Activated CD4-positive, alpha-beta T cell treated with anti-CD3 and anti-CD28 coated beads, Interleukin-2, amount 10 ng/mL, durations not matched to agents 24 days and 14 days (primary cell): ENCODE measurements around the gene FRMD4A. TPM values are rescaled to one million over a fixed set of nuclear protein-coding genes. Genes with fewer than 3 reads are reported as not detected.
A peak's percentile ranks its signal among the peaks of the same experiment; 100 is the strongest.

Source experiments
- DNase-seq: peaks from one replicate; pipeline ENCODE4 v3.0.0; 2022
- H3K27ac Mint-ChIP-seq: one replicate; pipeline ENCODE4 v1.8.0; 2022; ENCODE audit warnings: mild to moderate bottlenecking, mixed read lengths
- H3K27me3 Mint-ChIP-seq: one replicate; pipeline ENCODE4 v1.8.0; 2022; ENCODE audit warnings: mixed read lengths
- H3K36me3 Mint-ChIP-seq: one replicate; pipeline ENCODE4 v1.8.0; 2022; ENCODE audit warnings: low read depth, mild to moderate bottlenecking, mixed read lengths
- H3K4me1 Mint-ChIP-seq: one replicate; pipeline ENCODE4 v1.8.0; 2021; ENCODE audit warnings: mixed read lengths
- H3K4me3 Mint-ChIP-seq: one replicate; pipeline ENCODE4 v1.8.0; 2022; ENCODE audit warnings: mild to moderate bottlenecking, moderate library complexity, mixed read lengths
- H3K9me3 Mint-ChIP-seq: one replicate; pipeline ENCODE4 v1.8.0; 2021; ENCODE audit warnings: mixed read lengths
- intact Hi-C: fragments of 100-400 bp; cut with micrococcal nuclease; formaldehyde crosslinking; loops from one replicate; pipeline ENCODE4 v1.15.1; 2023
- total RNA-seq: library from RNA; stranded (reverse); gene quantifications from 2 replicates; pipeline ENCODE4 v1.2.3, GENCODE V29; 2022

The FRMD4A gene
- total RNA-seq, 1 donor from 2014 or later = 0.98 TPM

- no peak for DNase-seq
- peaks cover 34% of the 10 kb centered on the region for H3K27me3 Mint-ChIP-seq
- H3K4me1 Mint-ChIP-seq = no peaks in the 10 kb centered on the region
- no peaks in the 10 kb centered on the region for H3K36me3 Mint-ChIP-seq
- H3K4me3 Mint-ChIP-seq = no peak overlapping the region
- H3K27ac Mint-ChIP-seq = no peak overlapping the region
- H3K9me3 Mint-ChIP-seq = no peaks in the 10 kb centered on the region
- intact Hi-C loops = no loop called here
Measured at GRCh38 chr10:14327527-14327926, 3.2 kb downstream of the FRMD4A start.

- no peaks in the 10 kb centered on the region for H3K9me3 Mint-ChIP-seq
- H3K4me3 Mint-ChIP-seq = no peak overlapping the region
- no peak for DNase-seq
- intact Hi-C loops = no loop called here
- peaks cover 35% of the 10 kb centered on the region for H3K27me3 Mint-ChIP-seq
- H3K4me1 Mint-ChIP-seq = no peaks in the 10 kb centered on the region
- H3K36me3 Mint-ChIP-seq = no peaks in the 10 kb centered on the region
- no peak overlapping the region for H3K27ac Mint-ChIP-seq
Measured at GRCh38 chr10:14326581-14326980, 4.1 kb downstream of the FRMD4A start.

DNA sequence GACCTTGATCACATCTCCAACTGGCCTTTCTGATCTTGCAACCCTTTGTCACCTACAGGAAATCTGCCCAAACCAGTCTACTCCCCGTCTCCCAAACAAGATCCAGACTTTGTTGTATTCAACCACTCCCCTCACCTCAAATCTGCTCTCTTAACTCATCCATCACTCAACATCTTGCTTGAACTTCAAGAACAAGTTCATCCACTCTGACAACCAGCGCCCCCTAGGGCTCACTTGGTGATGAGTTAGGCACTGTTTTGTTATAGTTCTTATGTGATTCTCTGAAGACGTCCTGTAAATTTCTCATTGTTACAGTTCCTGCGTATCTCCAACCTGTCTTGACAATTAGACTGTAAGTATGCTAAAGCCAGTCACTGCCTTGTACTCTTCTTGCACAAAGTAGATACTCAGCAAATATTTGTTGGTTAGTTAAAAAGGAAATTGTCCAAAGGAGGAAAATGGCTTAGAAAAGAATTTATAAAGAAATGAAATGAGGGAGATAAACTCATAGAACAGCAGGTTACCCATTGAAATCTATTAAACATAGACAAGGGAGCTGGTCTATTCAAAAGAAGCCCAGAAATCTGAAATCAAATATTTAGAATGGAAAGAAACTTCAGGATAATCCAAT lies 5.3 kb downstream of the FRMD4A start:
- Mint-ChIP-seq H3K27me3 (peaks cover 31% of the 10 kb centered on the region), H3K36me3 (no peaks in the 10 kb centered on the region), H3K27ac (no peak overlapping the region), H3K4me3 (no peak overlapping the region), H3K9me3 (no peaks in the 10 kb centered on the region), H3K4me1 (no peaks in the 10 kb centered on the region)
- peak; percentile 83 for DNase-seq
- intact Hi-C loops = no loop called here

DNA sequence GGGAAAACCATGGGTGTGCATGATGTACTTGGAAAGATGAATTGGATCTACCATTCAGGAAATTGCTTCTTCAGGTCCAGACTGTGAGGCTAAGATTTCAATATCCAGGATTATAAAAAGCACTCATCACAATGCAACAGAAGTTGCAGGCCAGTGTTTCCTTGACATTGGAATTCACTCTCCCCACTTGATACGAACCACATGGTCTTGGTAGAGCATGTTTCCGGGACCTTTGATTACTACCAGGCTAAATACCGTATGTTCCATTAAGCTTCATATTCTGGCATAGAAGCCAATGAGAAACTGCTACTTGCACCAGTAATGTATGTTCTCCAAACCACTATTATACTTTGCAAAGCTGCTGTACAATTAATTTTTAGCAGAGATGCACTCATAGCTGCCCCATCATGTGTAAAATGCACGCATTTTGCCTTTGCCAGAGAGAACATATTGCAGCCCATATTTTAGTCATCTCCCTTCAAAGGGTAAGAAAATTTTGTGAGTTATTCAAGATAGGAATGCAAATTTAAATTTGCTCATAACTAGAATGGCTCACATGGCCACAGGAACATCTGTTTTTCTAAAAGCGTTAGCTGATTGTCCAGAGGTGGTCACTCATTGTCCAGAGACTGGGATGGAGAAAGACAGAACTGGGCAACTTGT lies 8.1 kb downstream of the FRMD4A start:
- no peaks in the 10 kb centered on the region for H3K4me1 Mint-ChIP-seq
- no peak for DNase-seq
- H3K27me3 Mint-ChIP-seq = peaks cover 28% of the 10 kb centered on the region
- no peak overlapping the region for H3K4me3 Mint-ChIP-seq
- no peaks in the 10 kb centered on the region for H3K36me3 Mint-ChIP-seq
- intact Hi-C loops = no loop called here
- no peaks in the 10 kb centered on the region for H3K9me3 Mint-ChIP-seq
- H3K27ac Mint-ChIP-seq = no peak overlapping the region

DNA sequence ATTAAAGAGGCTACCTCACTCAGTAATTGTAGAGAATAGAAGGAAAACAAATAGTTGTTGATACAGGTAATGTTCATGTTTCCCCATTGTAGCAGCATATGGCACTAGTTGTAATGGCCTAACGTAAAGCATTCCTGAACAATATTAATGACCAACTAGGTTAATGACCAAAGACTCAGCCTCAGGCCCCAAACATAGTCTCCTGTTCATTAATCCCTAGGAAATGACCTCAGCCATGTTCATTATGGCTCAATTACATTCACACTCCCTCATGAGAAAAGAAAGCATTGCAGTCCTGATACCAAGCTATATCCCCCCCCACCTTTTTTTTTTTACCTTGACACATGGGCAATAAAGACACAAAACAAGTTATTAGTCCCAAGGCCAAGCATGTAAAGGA lies 12.7 kb downstream of the FRMD4A start:
- H3K27ac Mint-ChIP-seq = no peak overlapping the region
- no peaks in the 10 kb centered on the region for H3K4me1 Mint-ChIP-seq
- no peak for DNase-seq
- no peaks in the 10 kb centered on the region for H3K9me3 Mint-ChIP-seq
- H3K36me3 Mint-ChIP-seq = no peaks in the 10 kb centered on the region
- no peak overlapping the region for H3K4me3 Mint-ChIP-seq
- intact Hi-C loops = no loop called here
- peaks cover 37% of the 10 kb centered on the region for H3K27me3 Mint-ChIP-seq

- H3K27me3 Mint-ChIP-seq = peaks cover 32% of the 10 kb centered on the region
- intact Hi-C loops = no loop called here
- no peaks in the 10 kb centered on the region for H3K4me1 Mint-ChIP-seq
- H3K36me3 Mint-ChIP-seq = no peaks in the 10 kb centered on the region
- no peak overlapping the region for H3K4me3 Mint-ChIP-seq
- H3K27ac Mint-ChIP-seq = no peak overlapping the region
- H3K9me3 Mint-ChIP-seq = no peaks in the 10 kb centered on the region
- no peak for DNase-seq
Measured at GRCh38 chr10:14312014-14312413, 18.7 kb downstream of the FRMD4A start.

- Mint-ChIP-seq H3K27me3 (peaks cover 34% of the 10 kb centered on the region), H3K9me3 (no peaks in the 10 kb centered on the region), H3K4me3 (no peak overlapping the region), H3K27ac (no peak overlapping the region), H3K4me1 (no peaks in the 10 kb centered on the region), H3K36me3 (no peaks in the 10 kb centered on the region)
- intact Hi-C loops = no loop called here
- no peak for DNase-seq
Measured at GRCh38 chr10:14311206-14311957, 19.3 kb downstream of the FRMD4A start.

DNA sequence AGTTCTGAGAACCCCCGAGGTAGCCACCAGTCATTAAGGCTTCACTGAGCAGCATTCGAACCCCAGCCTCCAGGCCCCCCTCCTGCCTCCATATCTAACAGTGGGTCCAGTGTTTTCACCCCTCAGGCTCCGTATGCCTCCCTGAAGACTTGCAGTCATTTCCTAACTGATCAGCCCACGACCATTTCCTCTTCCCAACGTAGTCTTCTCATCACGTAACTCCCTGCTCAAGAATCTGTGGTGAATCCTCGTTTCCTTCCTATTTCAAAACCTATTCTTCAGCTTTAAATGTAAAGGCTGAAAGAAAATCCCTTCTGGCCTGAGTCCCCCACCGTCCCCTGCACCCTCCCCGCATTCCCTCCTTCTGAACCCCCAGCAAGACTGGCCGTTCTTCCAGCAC lies 21.1 kb downstream of the FRMD4A start:
- intact Hi-C loops = no loop called here
- Mint-ChIP-seq H3K36me3 (no peaks in the 10 kb centered on the region), H3K4me1 (no peaks in the 10 kb centered on the region), H3K9me3 (no peaks in the 10 kb centered on the region), H3K4me3 (no peak overlapping the region), H3K27me3 (peaks cover 25% of the 10 kb centered on the region), H3K27ac (no peak overlapping the region)
- no peak for DNase-seq

GRCh38 chr10:14306190-14306589 lies 24.5 kb downstream of the FRMD4A start:
- intact Hi-C loops = no loop called here
- H3K36me3 Mint-ChIP-seq = no peaks in the 10 kb centered on the region
- H3K27me3 Mint-ChIP-seq = peaks cover 18% of the 10 kb centered on the region
- no peak overlapping the region for H3K27ac Mint-ChIP-seq
- H3K9me3 Mint-ChIP-seq = no peaks in the 10 kb centered on the region
- no peaks in the 10 kb centered on the region for H3K4me1 Mint-ChIP-seq
- DNase-seq = no peak
- H3K4me3 Mint-ChIP-seq = no peak overlapping the region

GRCh38 chr10:14304046-14304445 lies 26.7 kb downstream of the FRMD4A start:
- H3K36me3 Mint-ChIP-seq = no peaks in the 10 kb centered on the region
- intact Hi-C loops = no loop called here
- no peak overlapping the region for H3K27ac Mint-ChIP-seq
- H3K9me3 Mint-ChIP-seq = no peaks in the 10 kb centered on the region
- DNase-seq = no peak
- no peak overlapping the region for H3K4me3 Mint-ChIP-seq
- H3K4me1 Mint-ChIP-seq = no peaks in the 10 kb centered on the region
- H3K27me3 Mint-ChIP-seq = peaks cover 12% of the 10 kb centered on the region

GRCh38 chr10:14302035-14302434 lies 28.7 kb downstream of the FRMD4A start:
- peaks cover 10% of the 10 kb centered on the region for H3K27me3 Mint-ChIP-seq
- no peaks in the 10 kb centered on the region for H3K9me3 Mint-ChIP-seq
- intact Hi-C loops = no loop called here
- no peaks in the 10 kb centered on the region for H3K4me1 Mint-ChIP-seq
- H3K27ac Mint-ChIP-seq = no peak overlapping the region
- no peak overlapping the region for H3K4me3 Mint-ChIP-seq
- H3K36me3 Mint-ChIP-seq = no peaks in the 10 kb centered on the region
- DNase-seq = no peak

DNA sequence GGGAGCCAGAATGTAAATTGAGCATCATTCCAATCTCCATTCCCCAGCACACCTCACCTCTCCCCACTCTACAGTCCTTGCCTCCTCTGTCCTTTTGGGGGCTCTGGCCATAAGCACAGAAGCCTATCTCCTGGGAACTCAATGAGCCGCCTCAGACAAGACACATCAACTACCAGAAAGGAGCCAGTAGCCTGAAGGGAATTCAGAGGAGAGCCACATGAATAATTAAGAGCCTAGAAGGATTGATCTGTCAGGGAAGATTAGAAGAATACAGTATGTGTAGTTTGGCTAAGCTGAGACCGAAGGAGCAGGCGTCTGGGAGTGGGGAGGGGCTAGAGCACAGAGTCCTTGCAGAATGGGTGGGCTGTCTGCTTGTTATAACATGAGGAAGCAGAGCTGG lies 31.2 kb downstream of the FRMD4A start:
- intact Hi-C loops = no loop called here
- no peak overlapping the region for H3K27ac Mint-ChIP-seq
- H3K36me3 Mint-ChIP-seq = no peaks in the 10 kb centered on the region
- no peak overlapping the region for H3K4me3 Mint-ChIP-seq
- H3K4me1 Mint-ChIP-seq = no peaks in the 10 kb centered on the region
- H3K27me3 Mint-ChIP-seq = peaks cover 7% of the 10 kb centered on the region
- no peak for DNase-seq
- H3K9me3 Mint-ChIP-seq = no peaks in the 10 kb centered on the region

- Mint-ChIP-seq H3K36me3 (no peaks in the 10 kb centered on the region), H3K27me3 (peaks cover 3% of the 10 kb centered on the region), H3K4me1 (no peaks in the 10 kb centered on the region), H3K9me3 (peaks cover 8% of the 10 kb centered on the region), H3K27ac (no peak overlapping the region), H3K4me3 (no peak overlapping the region)
- intact Hi-C loops = no loop called here
- DNase-seq = no peak
Measured at GRCh38 chr10:14296065-14296709, 34.5 kb downstream of the FRMD4A start.
